ENCODE data around the gene SLC26A2.

Gene SLC26A2

DNA sequence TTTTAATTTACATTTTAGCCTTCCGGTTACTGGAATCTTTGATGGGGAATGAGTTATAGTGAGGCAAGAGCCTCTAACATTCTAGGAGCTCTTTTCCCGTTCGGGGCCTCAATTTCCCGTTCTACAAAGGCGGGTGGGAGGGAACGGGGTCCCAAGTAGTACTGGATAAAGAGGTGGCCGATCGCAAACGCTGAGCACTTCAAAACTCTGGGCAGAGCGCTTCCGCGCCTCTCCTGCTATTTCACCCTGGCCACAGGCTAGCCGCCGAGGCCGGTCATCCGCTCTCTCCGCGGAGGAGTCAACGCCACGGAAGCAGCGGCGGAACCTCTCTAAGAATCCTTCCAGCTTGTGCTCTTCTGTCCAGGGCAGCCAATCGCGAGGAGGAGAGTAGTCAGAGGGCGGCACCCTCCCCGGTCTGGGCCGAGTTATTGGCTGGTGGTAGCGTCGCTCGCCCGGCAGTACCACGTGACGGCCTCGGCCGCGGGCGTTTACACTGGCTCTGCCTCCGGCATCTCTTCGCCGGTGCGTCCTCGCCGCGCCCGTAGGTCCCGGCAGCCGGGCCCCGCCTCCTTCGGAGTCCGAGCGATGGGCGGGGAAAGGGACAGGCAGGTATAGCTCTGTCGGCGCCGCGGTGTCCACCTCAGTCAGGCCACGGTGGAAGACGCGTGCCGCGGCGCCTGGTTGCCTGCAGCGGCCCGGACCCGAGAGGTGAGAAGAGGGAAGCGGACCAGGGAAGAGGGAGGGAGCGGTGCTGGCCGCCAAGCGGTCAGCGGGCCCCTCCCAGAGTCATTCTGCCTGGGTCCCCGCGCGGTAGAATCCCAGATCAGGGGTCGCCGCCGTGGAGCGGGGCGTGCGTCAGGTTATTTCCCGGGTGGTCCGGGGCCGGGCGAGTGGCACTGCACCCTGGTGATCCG lies at the start of gene SLC26A2 (continued):
- TF ChIP-seq ZNF623 (tag by site-specific recombination; IDR thresholded peaks at IDR 0.05) = no peak
- no peak for TF ChIP-seq ZBTB1 (tag by site-specific recombination; IDR thresholded peaks at IDR 0.05)
- TF ChIP-seq ZNF266 (tag by site-specific recombination; IDR thresholded peaks at IDR 0.05; ENCODE audit: low read depth) = no peak
- no peak for TF ChIP-seq ZSCAN16 (tag by site-specific recombination; IDR thresholded peaks at IDR 0.05)
- TF ChIP-seq ZBTB20 (tag by site-specific recombination; IDR thresholded peaks at IDR 0.05) = peak; percentile 69
- TF ChIP-seq, protein P1, sequence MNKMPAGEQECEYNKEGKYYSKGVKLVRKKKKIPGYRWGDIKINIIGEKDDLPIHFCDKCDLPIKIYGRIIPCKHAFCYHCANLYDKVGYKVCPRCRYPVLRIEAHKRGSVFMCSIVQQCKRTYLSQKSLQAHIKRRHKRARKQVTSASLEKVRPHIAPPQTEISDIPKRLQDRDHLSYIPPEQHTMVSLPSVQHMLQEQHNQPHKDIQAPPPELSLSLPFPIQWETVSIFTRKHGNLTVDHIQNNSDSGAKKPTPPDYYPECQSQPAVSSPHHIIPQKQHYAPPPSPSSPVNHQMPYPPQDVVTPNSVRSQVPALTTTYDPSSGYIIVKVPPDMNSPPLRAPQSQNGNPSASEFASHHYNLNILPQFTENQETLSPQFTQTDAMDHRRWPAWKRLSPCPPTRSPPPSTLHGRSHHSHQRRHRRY (tag by site-specific recombination; IDR thresholded peaks at IDR 0.05) = no peak
- no peak for TF ChIP-seq ZNF292 (tag by site-specific recombination; IDR thresholded peaks at IDR 0.05; ENCODE audit: borderline replicate concordance, low read depth)
- TF ChIP-seq ZNF140 (tag by site-specific recombination; IDR thresholded peaks at IDR 0.05) = no peak
- TF ChIP-seq, protein P2, sequence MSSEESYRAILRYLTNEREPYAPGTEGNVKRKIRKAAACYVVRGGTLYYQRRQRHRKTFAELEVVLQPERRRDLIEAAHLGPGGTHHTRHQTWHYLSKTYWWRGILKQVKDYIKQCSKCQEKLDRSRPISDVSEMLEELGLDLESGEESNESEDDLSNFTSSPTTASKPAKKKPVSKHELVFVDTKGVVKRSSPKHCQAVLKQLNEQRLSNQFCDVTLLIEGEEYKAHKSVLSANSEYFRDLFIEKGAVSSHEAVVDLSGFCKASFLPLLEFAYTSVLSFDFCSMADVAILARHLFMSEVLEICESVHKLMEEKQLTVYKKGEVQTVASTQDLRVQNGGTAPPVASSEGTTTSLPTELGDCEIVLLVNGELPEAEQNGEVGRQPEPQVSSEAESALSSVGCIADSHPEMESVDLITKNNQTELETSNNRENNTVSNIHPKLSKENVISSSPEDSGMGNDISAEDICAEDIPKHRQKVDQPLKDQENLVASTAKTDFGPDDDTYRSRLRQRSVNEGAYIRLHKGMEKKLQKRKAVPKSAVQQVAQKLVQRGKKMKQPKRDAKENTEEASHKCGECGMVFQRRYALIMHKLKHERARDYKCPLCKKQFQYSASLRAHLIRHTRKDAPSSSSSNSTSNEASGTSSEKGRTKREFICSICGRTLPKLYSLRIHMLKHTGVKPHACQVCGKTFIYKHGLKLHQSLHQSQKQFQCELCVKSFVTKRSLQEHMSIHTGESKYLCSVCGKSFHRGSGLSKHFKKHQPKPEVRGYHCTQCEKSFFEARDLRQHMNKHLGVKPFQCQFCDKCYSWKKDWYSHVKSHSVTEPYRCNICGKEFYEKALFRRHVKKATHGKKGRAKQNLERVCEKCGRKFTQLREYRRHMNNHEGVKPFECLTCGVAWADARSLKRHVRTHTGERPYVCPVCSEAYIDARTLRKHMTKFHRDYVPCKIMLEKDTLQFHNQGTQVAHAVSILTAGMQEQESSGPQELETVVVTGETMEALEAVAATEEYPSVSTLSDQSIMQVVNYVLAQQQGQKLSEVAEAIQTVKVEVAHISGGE (tag by site-specific recombination; conservative IDR thresholded peaks at IDR 0.05; ENCODE audit: low read depth) = peak; percentile 46
- no peak for TF ChIP-seq ZNF626 (tag by site-specific recombination; IDR thresholded peaks at IDR 0.05)
- no peak for TF ChIP-seq ZNF530 (tag by site-specific recombination; IDR thresholded peaks at IDR 0.05; ENCODE audit: low read depth)
- TF ChIP-seq ZNF544 (tag by site-specific recombination; IDR thresholded peaks at IDR 0.05) = no peak
- TF ChIP-seq ZNF335 (tag by site-specific recombination; conservative IDR thresholded peaks at IDR 0.05) = peak; percentile 92
- TF ChIP-seq ZNF24 (tag by site-specific recombination; IDR thresholded peaks at IDR 0.05) = no peak
- TF ChIP-seq KLF9 (tag by site-specific recombination; IDR thresholded peaks at IDR 0.05; ENCODE audit: low read depth) = peak; percentile 82
- TF ChIP-seq, protein P3, sequence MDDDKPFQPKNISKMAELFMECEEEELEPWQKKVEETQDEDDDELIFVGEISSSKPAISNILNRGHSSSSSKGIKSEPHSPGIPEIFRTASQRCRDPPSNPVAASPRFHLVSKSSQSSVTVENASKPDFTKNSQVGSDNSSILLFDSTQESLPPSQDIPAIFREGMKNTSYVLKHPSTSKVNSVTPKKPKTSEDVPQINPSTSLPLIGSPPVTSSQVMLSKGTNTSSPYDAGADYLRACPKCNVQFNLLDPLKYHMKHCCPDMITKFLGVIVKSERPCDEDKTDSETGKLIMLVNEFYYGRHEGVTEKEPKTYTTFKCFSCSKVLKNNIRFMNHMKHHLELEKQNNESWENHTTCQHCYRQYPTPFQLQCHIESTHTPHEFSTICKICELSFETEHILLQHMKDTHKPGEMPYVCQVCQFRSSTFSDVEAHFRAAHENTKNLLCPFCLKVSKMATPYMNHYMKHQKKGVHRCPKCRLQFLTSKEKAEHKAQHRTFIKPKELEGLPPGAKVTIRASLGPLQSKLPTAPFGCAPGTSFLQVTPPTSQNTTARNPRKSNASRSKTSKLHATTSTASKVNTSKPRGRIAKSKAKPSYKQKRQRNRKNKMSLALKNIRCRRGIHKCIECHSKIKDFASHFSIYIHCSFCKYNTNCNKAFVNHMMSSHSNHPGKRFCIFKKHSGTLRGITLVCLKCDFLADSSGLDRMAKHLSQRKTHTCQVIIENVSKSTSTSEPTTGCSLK (tag by site-specific recombination; IDR thresholded peaks at IDR 0.05) = no peak
- TF ChIP-seq ZNF501 (tag by site-specific recombination; IDR thresholded peaks at IDR 0.05) = peak; percentile 86
- peak; percentile 54; the same call in 1 of the 2 replicates for TF ChIP-seq SP7 (tag by site-specific recombination; IDR thresholded peaks at IDR 0.05)
- no peak for TF ChIP-seq ZNF184 (tag by site-specific recombination; IDR thresholded peaks at IDR 0.05)
- TF ChIP-seq GFI1B (tag by site-specific recombination; IDR thresholded peaks at IDR 0.05) = no peak
- TF ChIP-seq ZNF391 (tag by site-specific recombination; IDR thresholded peaks at IDR 0.05; ENCODE audit: borderline replicate concordance, low read depth) = no peak
- TF ChIP-seq, protein P4, sequence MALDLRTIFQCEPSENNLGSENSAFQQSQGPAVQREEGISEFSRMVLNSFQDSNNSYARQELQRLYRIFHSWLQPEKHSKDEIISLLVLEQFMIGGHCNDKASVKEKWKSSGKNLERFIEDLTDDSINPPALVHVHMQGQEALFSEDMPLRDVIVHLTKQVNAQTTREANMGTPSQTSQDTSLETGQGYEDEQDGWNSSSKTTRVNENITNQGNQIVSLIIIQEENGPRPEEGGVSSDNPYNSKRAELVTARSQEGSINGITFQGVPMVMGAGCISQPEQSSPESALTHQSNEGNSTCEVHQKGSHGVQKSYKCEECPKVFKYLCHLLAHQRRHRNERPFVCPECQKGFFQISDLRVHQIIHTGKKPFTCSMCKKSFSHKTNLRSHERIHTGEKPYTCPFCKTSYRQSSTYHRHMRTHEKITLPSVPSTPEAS (tag by site-specific recombination; IDR thresholded peaks at IDR 0.05) = peak; percentile 68
- no peak for TF ChIP-seq ZFHX2 (tag by site-specific recombination; conservative IDR thresholded peaks at IDR 0.05)
- no peak for TF ChIP-seq ZNF658 (tag by site-specific recombination; IDR thresholded peaks at IDR 0.05)
- no peak for TF ChIP-seq YY2 (tag by site-specific recombination; IDR thresholded peaks at IDR 0.05)
- TF ChIP-seq ZNF830 (tag by site-specific recombination; IDR thresholded peaks at IDR 0.05; ENCODE audit: low read depth) = no peak
- TF ChIP-seq ZNF157 (tag by site-specific recombination; IDR thresholded peaks at IDR 0.05) = no peak
- TF ChIP-seq, protein P5, sequence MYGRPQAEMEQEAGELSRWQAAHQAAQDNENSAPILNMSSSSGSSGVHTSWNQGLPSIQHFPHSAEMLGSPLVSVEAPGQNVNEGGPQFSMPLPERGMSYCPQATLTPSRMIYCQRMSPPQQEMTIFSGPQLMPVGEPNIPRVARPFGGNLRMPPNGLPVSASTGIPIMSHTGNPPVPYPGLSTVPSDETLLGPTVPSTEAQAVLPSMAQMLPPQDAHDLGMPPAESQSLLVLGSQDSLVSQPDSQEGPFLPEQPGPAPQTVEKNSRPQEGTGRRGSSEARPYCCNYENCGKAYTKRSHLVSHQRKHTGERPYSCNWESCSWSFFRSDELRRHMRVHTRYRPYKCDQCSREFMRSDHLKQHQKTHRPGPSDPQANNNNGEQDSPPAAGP (tag by site-specific recombination; IDR thresholded peaks at IDR 0.05) = 0 out of 2 replicates have a peak, but pooled peaks have one; percentile 52
- TF ChIP-seq ZNF621 (tag by site-specific recombination; IDR thresholded peaks at IDR 0.05) = no peak
- TF ChIP-seq, protein P6, sequence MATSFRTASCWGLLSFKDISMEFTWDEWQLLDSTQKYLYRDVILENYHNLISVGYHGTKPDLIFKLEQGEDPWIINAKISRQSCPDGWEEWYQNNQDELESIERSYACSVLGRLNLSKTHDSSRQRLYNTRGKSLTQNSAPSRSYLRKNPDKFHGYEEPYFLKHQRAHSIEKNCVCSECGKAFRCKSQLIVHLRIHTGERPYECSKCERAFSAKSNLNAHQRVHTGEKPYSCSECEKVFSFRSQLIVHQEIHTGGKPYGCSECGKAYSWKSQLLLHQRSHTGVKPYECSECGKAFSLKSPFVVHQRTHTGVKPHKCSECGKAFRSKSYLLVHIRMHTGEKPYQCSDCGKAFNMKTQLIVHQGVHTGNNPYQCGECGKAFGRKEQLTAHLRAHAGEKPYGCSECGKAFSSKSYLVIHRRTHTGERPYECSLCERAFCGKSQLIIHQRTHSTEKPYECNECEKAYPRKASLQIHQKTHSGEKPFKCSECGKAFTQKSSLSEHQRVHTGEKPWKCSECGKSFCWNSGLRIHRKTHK (tag by site-specific recombination; IDR thresholded peaks at IDR 0.05) = no peak

All from HEK293 (cell line).